Measurements from ENCODE around the gene IL13RA2.

IL13RA2 gene, protein sequence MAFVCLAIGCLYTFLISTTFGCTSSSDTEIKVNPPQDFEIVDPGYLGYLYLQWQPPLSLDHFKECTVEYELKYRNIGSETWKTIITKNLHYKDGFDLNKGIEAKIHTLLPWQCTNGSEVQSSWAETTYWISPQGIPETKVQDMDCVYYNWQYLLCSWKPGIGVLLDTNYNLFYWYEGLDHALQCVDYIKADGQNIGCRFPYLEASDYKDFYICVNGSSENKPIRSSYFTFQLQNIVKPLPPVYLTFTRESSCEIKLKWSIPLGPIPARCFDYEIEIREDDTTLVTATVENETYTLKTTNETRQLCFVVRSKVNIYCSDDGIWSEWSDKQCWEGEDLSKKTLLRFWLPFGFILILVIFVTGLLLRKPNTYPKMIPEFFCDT

DNA sequence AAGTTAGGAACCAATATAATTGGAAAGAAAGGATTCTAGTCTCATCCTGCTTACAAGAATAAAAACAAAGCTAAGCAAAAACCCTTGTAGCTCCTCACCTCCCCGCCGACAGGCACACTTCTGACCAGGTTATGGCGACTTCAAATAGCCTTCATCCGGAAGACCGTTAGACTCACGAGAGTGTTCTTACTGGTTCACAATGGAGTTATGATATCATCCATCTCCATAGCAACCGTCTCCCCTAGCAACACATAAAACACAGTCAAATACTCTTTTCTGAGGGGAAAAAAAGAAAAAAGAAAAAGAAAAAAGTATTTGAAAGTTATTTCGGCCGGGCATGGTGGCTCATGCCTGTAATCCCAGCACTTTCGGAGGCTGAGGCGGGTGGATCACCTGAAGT lies at the start of gene IL13RA2:
Gene IL13RA2, minus strand, starts transcription at position 162 of the 400 bp plus-strand sequence. CDS start 347 bp downstream, outside the sequence.
- no peak for DNase-seq

DNA sequence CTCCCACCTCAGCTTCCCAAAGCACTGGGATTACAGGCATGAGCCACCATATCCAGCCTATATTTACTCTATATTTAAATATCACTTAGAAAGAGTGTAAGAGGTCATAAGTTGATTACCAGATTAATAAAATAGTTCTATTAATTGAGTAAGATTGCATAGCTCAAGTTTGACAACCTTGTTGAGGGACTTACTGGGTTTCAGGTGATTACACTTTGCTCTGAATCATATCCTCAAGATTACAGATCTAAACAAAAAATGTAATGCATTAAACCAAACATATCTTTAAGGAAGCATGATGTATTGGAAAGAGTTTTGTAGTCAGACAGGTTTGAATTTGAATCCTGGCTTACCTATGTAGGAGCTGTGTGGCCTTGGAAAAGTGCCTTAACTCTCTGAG lies 47.9 kb upstream of the IL13RA2 start:
- no peak for DNase-seq

DNA sequence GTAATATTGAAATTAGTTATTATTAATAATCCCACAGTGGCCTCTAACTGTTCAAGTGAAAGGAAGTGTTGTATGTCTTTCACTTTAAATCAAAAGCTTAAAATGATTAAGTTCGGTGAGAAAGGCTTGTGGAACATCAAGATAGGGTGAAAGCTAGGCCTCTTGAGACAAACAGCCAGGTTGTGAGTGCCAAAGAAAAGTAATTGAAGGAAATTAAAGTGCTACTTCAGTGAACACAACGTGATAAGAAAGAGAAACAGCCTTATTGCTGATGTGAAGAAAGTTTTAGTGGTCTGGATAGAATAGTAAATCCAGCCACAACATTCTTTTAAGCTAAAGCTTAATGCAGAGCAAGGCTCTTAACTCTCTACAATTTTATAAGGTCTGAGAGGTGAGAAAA lies 42.6 kb upstream of the IL13RA2 start:
- no peak for DNase-seq

DNA sequence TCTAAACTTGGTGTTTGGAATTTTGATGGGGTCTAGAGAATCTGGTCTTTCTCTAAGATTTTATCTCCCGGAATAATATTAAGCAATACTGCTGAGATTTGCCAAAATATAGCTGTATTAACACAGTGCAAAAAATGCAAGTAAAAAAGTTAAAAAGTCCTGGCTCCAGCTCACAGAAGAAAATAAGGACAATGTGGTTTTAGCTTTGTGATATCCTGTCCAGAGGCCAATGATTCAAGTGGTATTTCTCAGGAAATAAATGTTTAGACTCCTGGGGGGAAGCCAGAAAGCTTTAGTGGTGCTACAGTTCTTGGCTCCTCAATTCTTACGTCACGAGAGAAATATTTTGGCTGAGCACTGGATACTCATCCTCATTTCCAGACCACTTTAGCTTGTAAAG lies 40.9 kb upstream of the IL13RA2 start:
- DNase-seq: no peak

DNA sequence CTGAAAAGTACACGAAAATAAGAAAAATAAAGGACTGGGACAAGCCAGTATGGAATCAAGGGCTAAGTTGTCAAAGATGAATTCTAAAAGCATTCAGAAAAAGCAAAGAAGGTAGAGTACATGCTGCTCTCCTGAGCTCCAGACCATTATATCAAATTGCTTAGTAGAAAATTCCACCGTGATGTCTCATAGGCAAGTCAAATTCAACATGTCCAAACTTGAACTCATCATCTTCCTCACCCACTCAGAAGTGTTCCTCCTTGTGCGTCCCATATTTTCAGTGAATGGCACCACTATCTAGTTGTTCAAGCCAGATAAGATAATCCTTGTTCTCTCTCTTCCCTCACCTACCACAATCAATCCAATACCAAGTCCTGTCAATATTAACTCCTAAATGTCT lies 37.5 kb upstream of the IL13RA2 start:
- DNase-seq: no peak

DNA sequence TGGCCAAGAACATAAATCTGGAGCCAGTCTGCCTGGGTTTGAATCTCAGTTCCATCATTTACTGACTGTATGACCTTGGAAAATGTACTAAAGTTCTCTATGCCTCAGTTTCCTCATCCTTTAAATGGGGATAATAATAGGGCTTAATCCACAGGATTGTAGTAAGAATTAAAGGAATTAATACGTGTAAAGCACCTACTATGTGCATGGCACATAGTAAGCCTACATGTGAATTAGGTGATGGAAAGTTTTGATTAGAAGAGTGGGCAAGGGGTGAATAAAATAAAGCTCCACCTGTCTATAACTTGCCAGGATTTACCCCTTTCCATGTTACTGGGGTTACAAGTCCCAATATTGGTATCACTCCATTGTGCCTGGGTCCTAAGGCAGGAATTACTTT lies 35.8 kb upstream of the IL13RA2 start:
- DNase-seq: no peak

DNA sequence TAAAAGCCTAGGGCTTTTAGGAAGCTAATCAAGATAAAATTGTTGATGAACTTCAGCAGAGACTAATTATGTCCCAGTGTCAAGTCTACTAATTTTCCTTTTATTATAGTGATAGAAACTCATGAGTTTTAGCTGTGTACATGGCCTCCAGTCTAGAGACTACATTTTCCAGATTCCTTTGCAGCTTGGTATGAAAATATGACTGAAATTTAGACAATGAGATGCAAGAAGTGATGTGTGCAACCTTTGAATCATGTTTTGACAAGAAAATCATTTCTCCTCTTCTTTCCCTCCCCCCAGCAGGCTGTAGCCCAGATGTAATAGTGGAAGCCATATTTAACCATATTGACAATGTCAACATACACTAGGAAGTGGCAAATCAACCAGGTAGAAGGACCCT lies 30.3 kb upstream of the IL13RA2 start:
- no peak for DNase-seq

DNA sequence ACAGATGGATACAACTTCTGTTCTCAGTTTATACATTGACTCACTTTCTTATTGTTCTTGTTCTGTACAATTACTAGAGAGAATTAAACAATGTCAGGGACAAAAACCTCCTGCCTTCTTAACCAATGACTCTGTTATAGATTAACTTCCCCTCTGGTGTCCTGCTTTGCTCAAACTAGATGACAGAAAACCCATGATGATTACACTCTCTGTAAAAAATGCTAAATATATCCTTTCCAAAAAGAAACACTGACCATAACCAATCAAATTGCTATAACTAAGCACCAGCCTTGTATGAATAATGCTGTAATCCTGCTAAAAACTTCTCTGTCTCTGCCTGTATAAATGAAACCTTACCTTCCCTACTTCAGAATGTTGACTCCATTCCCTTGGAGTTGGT lies 29.8 kb upstream of the IL13RA2 start:
- DNase-seq: no peak

DNA sequence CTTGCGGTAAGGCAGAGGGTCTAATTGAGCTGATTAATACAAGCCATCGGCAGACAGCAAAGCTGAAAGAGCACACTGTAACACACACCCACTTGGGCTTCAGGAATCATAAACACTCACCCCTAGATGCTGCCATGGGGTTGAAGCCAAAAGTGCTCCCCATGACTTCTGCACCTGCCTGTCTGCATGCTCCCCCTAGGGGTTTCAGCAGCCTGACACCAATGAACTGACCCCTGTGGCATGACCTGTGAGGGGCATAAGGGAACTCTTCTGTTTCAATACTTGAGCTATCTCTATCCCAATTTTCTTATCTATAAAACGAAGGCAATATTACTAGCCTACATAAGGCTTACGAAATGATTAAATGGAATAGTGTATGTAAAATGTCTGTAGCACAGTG lies 23.0 kb upstream of the IL13RA2 start:
- DNase-seq: no peak

DNA sequence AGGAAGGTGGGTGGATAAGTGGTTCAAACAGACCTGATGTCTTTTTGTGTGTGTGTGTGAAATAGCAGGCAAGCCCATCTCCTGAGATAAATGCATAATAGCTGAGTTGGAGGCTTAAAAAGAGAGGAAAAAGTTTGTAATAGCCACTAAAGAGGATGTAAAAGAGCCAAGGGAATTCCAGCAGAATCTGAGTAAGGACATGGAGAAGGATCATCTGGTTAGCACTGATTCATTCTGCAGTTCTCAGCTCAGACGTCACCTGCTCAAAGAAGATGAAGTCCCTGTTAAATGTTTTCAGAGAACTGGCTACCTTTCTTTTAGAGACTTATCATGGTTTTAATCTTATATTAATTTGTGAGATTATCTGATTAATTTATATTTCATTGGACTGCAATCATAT lies 21.0 kb upstream of the IL13RA2 start:
- DNase-seq: no peak

DNA sequence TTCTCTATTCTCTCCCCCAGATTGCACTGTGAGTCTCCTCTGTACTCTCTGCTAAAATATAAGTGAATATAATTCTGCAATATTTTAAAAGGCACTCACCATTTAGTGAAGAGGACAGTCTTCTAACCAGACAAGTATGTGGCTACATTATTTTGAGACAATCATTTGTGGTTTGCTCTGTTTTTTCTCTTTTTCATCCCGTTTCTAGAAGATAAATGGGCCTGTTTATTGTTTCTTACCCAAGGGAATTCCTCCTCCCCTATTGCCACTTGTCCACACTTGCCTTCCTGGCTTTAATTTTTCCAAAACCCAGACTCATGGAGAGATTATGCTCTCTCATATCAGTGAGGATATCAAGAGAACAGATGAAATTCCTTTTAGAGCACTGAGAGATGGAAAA lies 18.6 kb upstream of the IL13RA2 start:
- no peak for DNase-seq

DNA sequence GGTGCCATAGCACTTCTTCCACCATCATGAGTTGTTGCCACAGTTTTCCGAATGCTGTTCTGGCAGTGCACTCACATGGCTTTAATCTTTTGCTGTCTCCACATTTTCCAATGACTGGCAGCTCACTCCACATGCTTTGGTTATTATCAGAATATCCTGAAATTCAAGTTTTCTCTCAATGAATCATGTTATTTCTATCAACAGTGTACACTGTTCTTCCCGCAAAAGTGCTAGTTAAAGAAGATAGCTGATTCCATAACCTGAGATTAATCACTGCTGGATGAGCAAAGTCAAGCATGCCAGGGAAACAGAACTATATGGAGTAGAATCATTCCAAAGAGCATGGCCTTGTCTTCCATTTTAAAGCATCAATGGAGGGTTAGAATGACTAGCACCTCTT lies 14.6 kb upstream of the IL13RA2 start:
- DNase-seq: no peak

DNA sequence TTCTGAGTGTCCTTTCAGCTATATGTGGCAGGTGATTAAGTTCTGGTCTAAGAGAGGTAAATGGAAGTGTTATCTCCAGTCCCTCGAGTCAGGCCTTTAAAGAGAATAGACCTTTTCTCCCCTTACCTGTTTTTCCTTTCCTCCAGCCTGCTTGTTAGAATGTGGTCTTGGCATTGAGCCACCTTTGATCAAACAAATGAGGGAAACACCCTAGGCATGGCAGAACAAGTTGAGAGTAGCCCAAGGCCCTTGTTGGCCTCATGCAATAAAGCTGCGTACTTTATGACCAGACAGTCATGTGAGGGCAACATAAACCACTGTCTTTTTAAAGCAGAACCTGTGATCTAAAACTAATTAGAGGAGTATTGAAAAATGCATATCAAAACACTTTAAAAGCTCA lies 13.2 kb upstream of the IL13RA2 start:
- DNase-seq: no peak

DNA sequence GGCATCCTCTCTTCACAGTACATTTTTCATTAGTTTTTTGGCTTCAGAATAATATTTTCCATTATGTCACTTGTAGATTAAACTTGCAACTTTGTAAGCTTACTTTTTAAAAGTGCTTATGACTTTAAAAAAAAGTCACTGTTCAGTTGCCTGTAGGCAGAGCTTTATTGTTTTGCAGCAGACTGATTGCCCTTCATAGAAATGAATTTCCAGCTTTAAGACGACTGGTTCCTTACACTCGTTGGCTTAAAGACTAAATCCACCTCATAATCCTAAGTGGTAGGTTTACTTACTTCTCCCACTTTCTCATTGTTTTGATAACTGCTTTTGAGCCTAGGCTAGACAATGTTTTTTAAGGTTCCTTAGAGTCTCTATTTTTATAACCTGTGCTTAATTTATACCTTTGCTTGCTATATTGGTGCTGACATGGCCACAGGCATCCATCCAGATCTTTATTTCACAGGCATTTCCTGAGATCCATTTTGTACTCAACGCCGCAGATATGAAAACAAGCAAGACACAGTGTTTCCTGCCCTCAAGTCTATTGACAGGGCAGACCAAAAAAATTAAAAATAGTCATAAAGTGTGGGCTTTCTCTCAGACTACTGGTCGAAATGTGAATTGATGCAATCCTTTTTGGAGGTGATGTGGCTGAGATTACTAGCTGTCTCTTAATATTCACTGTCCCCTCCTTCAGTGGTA lies 12.6 kb upstream of the IL13RA2 start:
- no peak for DNase-seq

DNA sequence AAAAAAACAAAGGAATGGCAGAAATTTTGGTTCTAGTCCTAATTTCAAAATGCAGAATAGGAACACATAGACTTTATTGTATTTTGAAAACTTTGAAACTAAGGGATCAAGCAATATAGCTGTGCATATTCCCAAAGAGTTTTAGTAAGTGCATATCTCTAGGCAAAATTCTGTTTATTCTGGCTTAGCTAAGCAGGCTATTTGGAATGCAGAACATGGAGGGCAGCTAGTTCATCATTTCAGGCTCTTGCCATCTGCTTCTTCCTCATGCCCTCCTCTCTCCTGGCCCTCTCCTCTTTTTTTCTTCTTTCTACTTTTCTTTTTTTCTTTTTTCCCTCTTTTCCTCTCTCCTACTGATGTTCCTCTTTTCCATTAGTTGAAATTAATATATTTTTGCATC lies 12.0 kb upstream of the IL13RA2 start:
- DNase-seq: no peak

DNA sequence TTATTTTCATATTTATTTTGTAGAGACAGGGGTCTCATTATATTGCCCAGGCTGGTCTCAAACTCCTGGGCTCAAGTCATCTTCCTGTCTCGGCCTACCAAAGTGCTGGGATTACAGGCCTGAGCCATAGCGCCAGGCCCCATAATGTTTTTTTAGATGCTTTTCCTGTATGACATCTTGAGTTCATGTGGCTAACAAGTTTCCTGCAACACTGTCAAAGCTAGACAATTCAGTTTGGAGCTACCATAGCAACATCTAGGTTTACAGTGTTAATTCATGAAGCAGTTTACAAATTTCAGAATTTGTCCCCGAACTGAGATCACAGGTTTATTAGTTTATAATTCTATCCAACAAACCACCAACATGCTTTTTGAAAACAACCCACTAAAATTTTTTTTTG lies 6.4 kb upstream of the IL13RA2 start:
- no peak for DNase-seq

DNA sequence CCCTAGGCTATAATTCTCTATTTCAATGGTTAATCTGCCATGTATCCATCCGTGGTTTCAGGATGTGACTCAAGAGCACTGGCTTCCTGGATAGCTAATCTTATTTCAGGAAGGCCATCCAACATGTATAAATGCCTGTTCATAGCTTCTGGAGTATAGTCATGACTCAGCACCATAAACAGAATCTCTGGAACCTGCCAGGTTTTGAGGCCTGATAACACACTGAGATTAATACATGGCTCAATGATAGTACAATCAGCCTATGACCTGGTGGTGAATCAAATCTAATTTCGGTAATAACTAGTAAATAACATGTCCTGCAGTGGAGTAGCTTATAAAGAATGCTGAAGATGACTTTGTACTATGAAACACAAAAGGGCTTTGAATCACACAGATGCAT lies 5.7 kb upstream of the IL13RA2 start:
- no peak for DNase-seq

DNA sequence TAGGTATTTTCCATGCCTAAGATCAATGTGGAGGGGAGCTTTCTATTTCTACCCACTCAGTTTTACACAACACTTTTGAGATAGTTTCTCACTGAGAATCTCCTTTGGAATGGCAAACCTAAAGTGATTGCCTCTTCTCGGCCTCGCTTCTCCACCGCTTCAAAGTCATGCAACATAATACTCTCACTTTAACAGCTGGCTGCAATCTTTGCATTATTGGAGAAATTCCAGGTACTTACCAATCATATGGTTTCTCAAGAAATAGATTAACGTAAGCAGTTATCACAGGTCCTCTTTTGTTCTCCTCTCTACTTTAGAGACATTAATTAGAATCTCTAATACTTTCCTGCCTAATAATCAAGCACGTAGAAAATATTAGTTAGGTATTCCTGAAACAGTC lies 3.7 kb upstream of the IL13RA2 start:
- no peak for DNase-seq

DNA sequence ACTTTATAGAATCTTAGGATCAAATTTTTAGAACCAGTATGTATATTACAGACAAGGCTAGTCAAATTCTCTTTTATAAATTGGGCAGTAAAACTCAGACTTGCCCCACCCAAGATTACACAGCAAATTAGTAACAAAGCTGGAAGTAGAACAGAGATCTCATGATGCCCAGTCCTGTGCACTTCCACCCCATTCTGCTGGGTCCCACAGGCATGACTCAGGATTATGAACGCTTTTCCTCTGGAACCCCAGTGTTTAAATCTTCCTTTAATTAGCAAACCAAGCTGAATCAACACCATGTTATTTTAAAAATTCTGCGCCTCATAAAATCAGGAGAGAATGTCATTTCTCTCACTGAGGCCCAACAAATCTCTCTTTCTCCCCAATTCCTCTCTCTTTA lies 1.5 kb upstream of the IL13RA2 start:
- no peak for DNase-seq

DNA sequence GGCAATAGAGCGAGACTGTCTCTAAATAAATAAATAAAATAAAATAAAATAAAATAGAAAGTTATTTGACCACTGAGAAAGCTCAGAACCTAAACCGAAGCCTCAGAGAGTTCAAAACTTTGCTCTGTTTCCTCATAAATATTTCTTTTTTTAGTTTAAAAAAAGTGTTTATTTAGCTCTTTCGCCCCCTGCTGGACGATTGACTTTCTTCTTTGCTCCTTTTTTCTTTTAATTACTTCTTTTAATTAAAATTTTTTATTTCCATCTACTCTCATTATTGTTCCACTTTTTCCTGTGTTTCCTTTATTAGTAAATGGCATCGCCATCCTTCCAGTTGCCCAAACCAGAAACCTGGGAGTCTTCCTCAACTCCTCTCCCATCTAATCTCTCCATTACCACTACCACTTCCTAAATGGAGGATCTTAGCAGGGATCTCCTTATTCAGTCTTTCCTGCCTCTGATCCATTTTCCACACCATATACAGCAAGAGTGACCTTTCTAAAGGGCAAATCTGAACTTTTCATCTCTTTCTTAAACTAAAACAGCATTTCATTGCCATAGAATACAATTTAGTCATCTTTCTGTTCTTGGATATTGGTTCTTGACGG lies 728 bp upstream of the IL13RA2 start:
- no peak for DNase-seq

DNA sequence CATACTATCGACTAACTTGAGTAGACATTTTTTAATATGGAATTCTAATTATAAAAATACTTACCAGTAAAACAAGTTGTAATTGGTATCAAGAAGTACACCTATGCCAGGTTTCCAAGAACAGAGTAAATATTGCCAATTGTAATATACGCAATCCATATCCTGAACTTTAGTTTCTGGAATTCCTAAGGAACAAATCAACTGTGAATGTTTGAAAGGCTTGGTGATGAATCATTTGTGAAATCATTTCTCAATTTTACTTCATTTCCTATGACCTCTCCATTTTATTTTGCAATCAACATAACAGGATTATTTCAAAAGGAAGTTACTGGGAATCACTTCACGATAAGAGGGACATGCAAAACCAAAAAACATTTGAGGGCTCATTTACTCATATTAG lies 3.7 kb downstream of the IL13RA2 start:
- DNase-seq: no peak

DNA sequence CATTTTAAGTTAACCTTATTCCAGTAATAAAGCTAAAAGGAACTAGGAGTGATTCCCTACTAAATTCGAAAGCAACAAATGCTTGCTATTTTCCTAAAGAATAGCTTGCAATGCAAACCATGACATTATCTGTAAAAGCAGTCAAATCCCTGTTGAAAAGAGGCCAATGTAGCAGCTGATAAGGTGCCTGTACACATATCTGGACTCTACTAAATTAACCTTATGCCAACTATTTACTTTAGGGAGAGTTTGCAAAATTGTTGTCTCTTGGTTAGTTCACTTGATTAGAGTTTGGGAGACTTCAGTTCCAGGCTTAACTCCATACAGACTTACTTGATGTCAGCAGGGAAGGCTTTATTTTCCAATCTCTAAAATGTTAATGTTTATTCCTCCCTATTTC lies 6.0 kb downstream of the IL13RA2 start:
- DNase-seq: no peak

DNA sequence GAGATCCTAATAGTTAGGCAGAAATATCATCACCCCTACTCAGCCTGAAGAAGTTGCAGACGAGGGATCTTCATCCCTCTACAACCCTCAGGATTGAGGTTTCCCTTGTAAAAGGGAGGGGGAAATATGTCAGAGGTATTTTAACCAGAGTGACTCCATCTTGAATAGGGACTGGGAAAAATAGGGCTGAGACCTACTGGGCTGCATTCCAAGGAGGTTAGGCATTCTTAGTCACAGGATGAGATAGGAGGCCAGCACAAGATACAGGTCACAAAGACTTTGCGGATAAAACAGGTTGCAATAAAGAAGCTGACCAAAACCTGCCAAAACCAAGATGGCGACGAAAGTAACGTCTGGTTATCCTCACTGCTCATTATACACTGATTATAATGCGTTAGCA lies 17.5 kb downstream of the IL13RA2 start:
- DNase-seq: no peak

DNA sequence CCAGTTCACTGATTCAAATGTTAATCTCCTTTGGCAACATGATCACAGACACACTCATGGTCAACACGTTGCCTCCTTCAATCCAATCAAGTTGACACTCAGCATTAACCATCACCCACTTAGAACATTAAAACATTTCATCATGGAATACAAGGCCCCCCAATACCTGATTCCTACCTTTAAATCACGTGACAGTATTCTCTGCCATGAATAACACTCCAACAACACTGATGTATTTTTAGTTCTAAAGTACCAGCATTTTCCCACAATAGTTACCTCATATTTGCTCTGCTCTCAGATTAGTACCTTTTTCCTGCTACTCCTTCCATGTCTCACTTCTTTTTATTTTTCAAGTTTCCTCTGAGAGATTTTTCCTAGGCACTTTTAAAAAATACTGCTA lies 19.6 kb downstream of the IL13RA2 start:
- DNase-seq: no peak
